HepG2 (cell line): ENCODE results near the gene DAPK1. TPM values are rescaled to one million over a fixed set of nuclear protein-coding genes. Genes with fewer than 3 reads are reported as not detected.

ENCODE experiments used
- ATAC-seq: fragments of 200-7000 bp; cut with Tn5 transposase; 3 replicates; pipeline ENCODE4 v1.9.1; 2020; ENCODE audit warnings: mild to moderate bottlenecking, moderate library complexity
- BruUV-seq: library from RNA; stranded (reverse); fragments of 400-500 nt; replicated peaks from 2 replicates; lab custom pipeline; 2021; lab: Mats Ljungman, UMichigan
- CTCF ChIA-PET: fragments of 300-600 bp; formaldehyde crosslinking; extraction: SDS; loops from one replicate; lab custom pipeline; 2021; ENCODE audit warnings: low total read pairs, inconsistent platforms, low intra/inter-chr PET ratio; lab: Yijun Ruan, JAX
- POLR2A ChIA-PET: fragments of 350-600 bp; sonication (Branson Sonifier 250); formaldehyde crosslinking; loops from one replicate; lab custom pipeline; 2020; ENCODE audit warnings: antibody characterized with exemption, inconsistent platforms; lab: Yijun Ruan, JAX
- DNase-seq: peaks from one replicate; pipeline ENCODE4 v3.0.0-alpha.2; 2015; ENCODE audit warnings: low spot score
- FAIRE-seq: peaks from 3 replicates; lab custom pipeline; 2011; peaks lifted over from hg19 to GRCh38; lab: Jason Lieb, UNC
- H2AFZ ChIP-seq: one replicate; pipeline ENCODE4 v1.6.1; 2011; ENCODE audit warnings: low read length, inconsistent platforms
- H3K27ac ChIP-seq: fragments of 300-600 bp; 3 replicates; pipeline ENCODE4 v1.8.0; 2011; ENCODE audit warnings: mixed run types, mild to moderate bottlenecking, mixed read lengths, low read length, inconsistent platforms; ENCODE audit not compliant: insufficient read depth; ENCODE audit errors: extremely low read length
- H3K27me3 ChIP-seq, 2 experiments: fragments of 200-600 bp in 1 of 2; 2 replicates in 1 of 2; 3 replicates in 1 of 2; pipeline versions ENCODE4 v1.6.0 to v1.8.0; 2011; ENCODE audit warnings: low read length in 2 of 2, mild to moderate bottlenecking in 2 of 2, moderate library complexity in 2 of 2, inconsistent platforms in 1 of 2; ENCODE audit not compliant: insufficient read depth in 2 of 2, control insufficient read depth in 1 of 2
- H3K36me3 ChIP-seq, 2 experiments: fragments of 200-600 bp in 1 of 2; replicated peaks in 1 of 2; 2 replicates in 1 of 2; 3 replicates in 1 of 2; pipeline versions ENCODE4 v1.5.1 to v1.8.0; 2011; ENCODE audit warnings: low read length in 2 of 2, inconsistent platforms in 1 of 2; ENCODE audit not compliant: insufficient read depth in 2 of 2, control insufficient read depth in 1 of 2
- H3K4me1 ChIP-seq: 2 replicates; pipeline ENCODE4 v1.5.1; 2012; ENCODE audit warnings: low read length, inconsistent platforms; ENCODE audit not compliant: insufficient read depth
- H3K4me2 ChIP-seq: 2 replicates; pipeline ENCODE4 v1.6.0; 2011; ENCODE audit warnings: low read depth, low read length, inconsistent platforms
- H3K4me3 ChIP-seq, 3 experiments: fragments of 200-600 bp in 1 of 3; sonication (generic), shearing (Covaris generic) in 1 of 3; replicated peaks in 1 of 3; 2 replicates each; pipeline ENCODE4 v1.5.1; 2011 to 2016; ENCODE audit warnings: low read length in 3 of 3, inconsistent platforms in 2 of 3, low read depth in 2 of 3, mild to moderate bottlenecking in 2 of 3, control low read depth in 1 of 3, mixed read lengths in 1 of 3; ENCODE audit not compliant: insufficient read depth in 1 of 3
- H3K79me2 ChIP-seq: one replicate; pipeline ENCODE4 v1.6.1; 2011; ENCODE audit warnings: low read length, inconsistent platforms; ENCODE audit not compliant: insufficient read depth
- H3K9ac ChIP-seq: 2 replicates; pipeline ENCODE4 v1.6.0; 2011; ENCODE audit warnings: mild to moderate bottlenecking, low read depth, low read length, inconsistent platforms; ENCODE audit not compliant: insufficient read depth
- H3K9me3 ChIP-seq: 2 replicates; pipeline ENCODE4 v1.5.1; 2012; ENCODE audit warnings: mild to moderate bottlenecking, low read length
- H4K20me1 ChIP-seq: 2 replicates; pipeline ENCODE4 v1.6.0; 2011; ENCODE audit warnings: inconsistent platforms, mild to moderate bottlenecking, low read length, moderate library complexity; ENCODE audit not compliant: insufficient read depth
- CHCHD3 ChIP-seq: sonication (generic); formaldehyde crosslinking; IDR thresholded peaks from 2 replicates; pipeline ENCODE4 v1.8.0; 2022; ENCODE audit warnings: mild to moderate bottlenecking, missing genetic modification reagents, moderate library complexity
- EZH2 ChIP-seq: conservative IDR thresholded peaks from 2 replicates; pipeline ENCODE4 v1.6.1; 2012; ENCODE audit warnings: mild to moderate bottlenecking, low read depth, low read length, moderate library complexity
- GLI4 ChIP-seq: sonication (generic); formaldehyde crosslinking; IDR thresholded peaks from 2 replicates; pipeline ENCODE4 v1.5.1; 2020; ENCODE audit warnings: missing genetic modification reagents, mild to moderate bottlenecking, moderate library complexity, borderline replicate concordance
- IKZF1 ChIP-seq: fragments of 450-650 bp; IDR thresholded peaks from 2 replicates; pipeline ENCODE4 v1.7.1; 2016
- KAT2B ChIP-seq: fragments of 150-350 bp; IDR thresholded peaks from 2 replicates; pipeline ENCODE4 v1.6.1; 2014; ENCODE audit warnings: low read depth, low read length, borderline replicate concordance
- MEIS1 ChIP-seq: sonication (generic); formaldehyde crosslinking; IDR thresholded peaks from 2 replicates; pipeline ENCODE4 v1.9.0; 2021; ENCODE audit warnings: mild to moderate bottlenecking, missing genetic modification reagents, moderate library complexity, borderline replicate concordance
- NCOA1 ChIP-seq: sonication (generic); formaldehyde crosslinking; IDR thresholded peaks from 2 replicates; pipeline ENCODE4 v1.9.0; 2021; ENCODE audit warnings: missing genetic modification reagents
- PRDM10 ChIP-seq: sonication (generic); formaldehyde crosslinking; IDR thresholded peaks from 2 replicates; pipeline ENCODE4 v1.4.0; 2020; ENCODE audit warnings: low read depth, missing genetic modification reagents
- RBM39 ChIP-seq: fragments of 200-400 bp; formaldehyde crosslinking; IDR thresholded peaks from one replicate; pipeline ENCODE4 v1.6.1; 2018; ENCODE audit warnings: antibody characterized with exemption, mild to moderate bottlenecking, low read depth, low read length; ENCODE audit not compliant: poor library complexity, severe bottlenecking
- RCOR2 ChIP-seq: IDR thresholded peaks from 2 replicates; pipeline ENCODE4 v1.6.1; 2016; ENCODE audit warnings: missing biosample characterization, missing genetic modification reagents
- REL ChIP-seq: sonication (generic); formaldehyde crosslinking; conservative IDR thresholded peaks from 2 replicates; pipeline ENCODE4 v1.8.0; 2022; ENCODE audit warnings: mild to moderate bottlenecking, missing genetic modification reagents, moderate library complexity
- ZNF225 ChIP-seq: sonication (generic); formaldehyde crosslinking; IDR thresholded peaks from 2 replicates; pipeline ENCODE4 v1.4.0; 2020; ENCODE audit warnings: mild to moderate bottlenecking, missing genetic modification reagents
- ZNF382 ChIP-seq: sonication (generic); formaldehyde crosslinking; IDR thresholded peaks from 2 replicates; pipeline ENCODE4 v1.5.0; 2020; ENCODE audit warnings: missing genetic modification reagents, mild to moderate bottlenecking, borderline replicate concordance
- ZNF720 ChIP-seq: sonication (generic); formaldehyde crosslinking; IDR thresholded peaks from 2 replicates; pipeline ENCODE4 v1.4.0; 2020; ENCODE audit warnings: missing genetic modification reagents
- ZNF782 ChIP-seq: sonication (generic); formaldehyde crosslinking; IDR thresholded peaks from 2 replicates; pipeline ENCODE4 v1.4.0; 2020; ENCODE audit warnings: missing genetic modification reagents, mild to moderate bottlenecking, borderline replicate concordance
- WGBS: methylation state at CpG from one replicate; pipeline ENCODE4 v1.1.6; 2017; ENCODE audit warnings: low lambda C conversion rate; 5-methylcytosine and 5-hydroxymethylcytosine counted together
- in situ Hi-C: cut with HindIII; loops from 2 replicates; pipeline ENCODE4 v1.10.0; 2017; ENCODE audit warnings: low pct_unique_long_range_greater_than_20kb; ENCODE audit not compliant: extremely low pct_ligation_motif_present
- intact Hi-C: fragments of 100-400 bp; cut with micrococcal nuclease; formaldehyde crosslinking; loops from one replicate; pipeline ENCODE4 v1.10.0; 2022; ENCODE audit not compliant: unreplicated experiment
- polyA plus RNA-seq, 8 experiments: library from polyadenylated mRNA; depleted of rRNA in 3 of 8; stranded (reverse) in 7 of 8; unstranded in 1 of 8; fragments of >200 nt; fragmentation: Illumina TruSeq in 4 of 8; extraction: Trizol in 4 of 8; gene quantifications; 2 replicates each; pipeline versions ENCODE4 v1.2.1 to v1.2.3, GENCODE V29; 2011 to 2016; ENCODE audit warnings: low read depth in 4 of 8, missing spikeins in 1 of 8, mixed read lengths in 1 of 8; ENCODE audit not compliant: insufficient read depth in 1 of 8
- total RNA-seq, 5 experiments: library from RNA; depleted of rRNA; stranded (reverse); fragments of >200 nt; fragmentation: Illumina TruSeq; extraction: Trizol; gene quantifications; 2 replicates each; pipeline ENCODE4 v1.2.3, GENCODE V29; 2016; ENCODE audit warnings: low read depth in 1 of 5
- TF ChIP-seq, protein P1 (sequence below): sonication (generic); formaldehyde crosslinking; IDR thresholded peaks from 2 replicates; pipeline ENCODE4; 2020; ENCODE audit warnings: missing genetic modification reagents, mild to moderate bottlenecking, borderline replicate concordance
- TF ChIP-seq, protein P2 (sequence below): sonication (generic); formaldehyde crosslinking; IDR thresholded peaks from 2 replicates; pipeline ENCODE4 v1.5.0; 2020; ENCODE audit warnings: mild to moderate bottlenecking, missing genetic modification reagents

The DAPK1 gene
- total and polyA plus RNA-seq, 2 of the 13 experiments (the other 11 are each of a cell fraction or from before 2014, with no cell fraction given), result 35.7 to 35.9 TPM

DNA sequence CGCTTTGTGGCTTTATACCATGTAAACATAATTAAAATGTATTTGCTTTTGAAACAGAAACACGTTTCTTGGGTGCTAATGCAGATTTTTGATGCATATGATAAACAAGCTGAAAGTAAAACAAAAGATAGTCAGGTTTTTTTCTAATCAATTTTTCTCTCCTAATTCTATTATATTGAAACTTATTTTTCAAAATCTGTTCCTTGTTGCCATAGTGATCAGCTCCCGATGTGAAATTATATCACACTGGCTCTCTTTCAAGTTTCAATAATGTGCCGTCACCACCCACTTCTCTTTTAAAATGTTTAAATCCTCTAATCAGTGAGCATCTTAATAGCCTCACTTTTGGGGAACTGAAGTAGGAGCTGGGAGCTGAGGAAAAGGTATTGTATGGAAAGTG, 36.4 kb upstream of the DAPK1 start:
- BruUV-seq, result no TSS peak
- no peak for FAIRE-seq
- CTCF ChIA-PET, result no interaction called here

More for the DNA sequence above, 36.4 kb upstream of the DAPK1 start:
- Histone ChIP-seq H3K9ac (no peak overlapping the region), H3K4me3 (no peak overlapping the region), H3K36me3 (no peaks in the 10 kb centered on the region), H3K27me3 (no peaks in the 10 kb centered on the region), H3K27ac (no peak overlapping the region), H2AFZ (no peak overlapping the region), H4K20me1 (no peaks in the 10 kb centered on the region), H3K4me2 (no peak overlapping the region), H3K9me3 (peaks cover 4% of the 10 kb centered on the region; the same call in 1 of the 2 replicates), H3K79me2 (no peaks in the 10 kb centered on the region), H3K4me1 (no peaks in the 10 kb centered on the region)
- TF ChIP-seq ZNF720 (CRISPR knock-in tag) (no peak), REL (CRISPR knock-in tag) (no peak), ZNF225 (CRISPR knock-in tag) (no peak), IKZF1 (no peak), RBM39 (no peak), ZNF782 (CRISPR knock-in tag) (no peak), CHCHD3 (no peak), GLI4 (CRISPR knock-in tag) (no peak), RCOR2 (CRISPR knock-in tag) (no peak), NCOA1 (CRISPR knock-in tag) (no peak), MEIS1 (CRISPR knock-in tag) (no peak), ZNF382 (no peak), KAT2B (no peak), PRDM10 (CRISPR knock-in tag) (no peak), EZH2 (no peak)
- TF ChIP-seq, protein P1, sequence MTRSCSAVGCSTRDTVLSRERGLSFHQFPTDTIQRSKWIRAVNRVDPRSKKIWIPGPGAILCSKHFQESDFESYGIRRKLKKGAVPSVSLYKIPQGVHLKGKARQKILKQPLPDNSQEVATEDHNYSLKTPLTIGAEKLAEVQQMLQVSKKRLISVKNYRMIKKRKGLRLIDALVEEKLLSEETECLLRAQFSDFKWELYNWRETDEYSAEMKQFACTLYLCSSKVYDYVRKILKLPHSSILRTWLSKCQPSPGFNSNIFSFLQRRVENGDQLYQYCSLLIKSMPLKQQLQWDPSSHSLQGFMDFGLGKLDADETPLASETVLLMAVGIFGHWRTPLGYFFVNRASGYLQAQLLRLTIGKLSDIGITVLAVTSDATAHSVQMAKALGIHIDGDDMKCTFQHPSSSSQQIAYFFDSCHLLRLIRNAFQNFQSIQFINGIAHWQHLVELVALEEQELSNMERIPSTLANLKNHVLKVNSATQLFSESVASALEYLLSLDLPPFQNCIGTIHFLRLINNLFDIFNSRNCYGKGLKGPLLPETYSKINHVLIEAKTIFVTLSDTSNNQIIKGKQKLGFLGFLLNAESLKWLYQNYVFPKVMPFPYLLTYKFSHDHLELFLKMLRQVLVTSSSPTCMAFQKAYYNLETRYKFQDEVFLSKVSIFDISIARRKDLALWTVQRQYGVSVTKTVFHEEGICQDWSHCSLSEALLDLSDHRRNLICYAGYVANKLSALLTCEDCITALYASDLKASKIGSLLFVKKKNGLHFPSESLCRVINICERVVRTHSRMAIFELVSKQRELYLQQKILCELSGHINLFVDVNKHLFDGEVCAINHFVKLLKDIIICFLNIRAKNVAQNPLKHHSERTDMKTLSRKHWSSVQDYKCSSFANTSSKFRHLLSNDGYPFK (CRISPR knock-in tag), result no peak
- TF ChIP-seq, protein P2, sequence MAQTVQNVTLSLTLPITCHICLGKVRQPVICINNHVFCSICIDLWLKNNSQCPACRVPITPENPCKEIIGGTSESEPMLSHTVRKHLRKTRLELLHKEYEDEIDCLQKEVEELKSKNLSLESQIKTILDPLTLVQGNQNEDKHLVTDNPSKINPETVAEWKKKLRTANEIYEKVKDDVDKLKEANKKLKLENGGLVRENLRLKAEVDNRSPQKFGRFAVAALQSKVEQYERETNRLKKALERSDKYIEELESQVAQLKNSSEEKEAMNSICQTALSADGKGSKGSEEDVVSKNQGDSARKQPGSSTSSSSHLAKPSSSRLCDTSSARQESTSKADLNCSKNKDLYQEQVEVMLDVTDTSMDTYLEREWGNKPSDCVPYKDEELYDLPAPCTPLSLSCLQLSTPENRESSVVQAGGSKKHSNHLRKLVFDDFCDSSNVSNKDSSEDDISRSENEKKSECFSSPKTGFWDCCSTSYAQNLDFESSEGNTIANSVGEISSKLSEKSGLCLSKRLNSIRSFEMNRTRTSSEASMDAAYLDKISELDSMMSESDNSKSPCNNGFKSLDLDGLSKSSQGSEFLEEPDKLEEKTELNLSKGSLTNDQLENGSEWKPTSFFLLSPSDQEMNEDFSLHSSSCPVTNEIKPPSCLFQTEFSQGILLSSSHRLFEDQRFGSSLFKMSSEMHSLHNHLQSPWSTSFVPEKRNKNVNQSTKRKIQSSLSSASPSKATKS (CRISPR knock-in tag), result no peak
- 47% methylated on average over 4 of the region's 4 CpGs for WGBS
- POLR2A ChIA-PET, result no interaction called here
- intact Hi-C loops, result no loop called here
- in situ Hi-C loops, result no loop called here
- DNase-seq (no peak), ATAC-seq (no peak)
